ENCODE data around the gene QRSL1.
"Not testable (repeated sequence)": the region's sequence is repeated elsewhere in the genome, so short reads cannot be mapped to it uniquely, and the experiment has no call there.

Gene QRSL1

GRCh38 chr6:106688177-106688951, 59.0 kb downstream of the QRSL1 start:
- no peak for DNase-seq

DNA sequence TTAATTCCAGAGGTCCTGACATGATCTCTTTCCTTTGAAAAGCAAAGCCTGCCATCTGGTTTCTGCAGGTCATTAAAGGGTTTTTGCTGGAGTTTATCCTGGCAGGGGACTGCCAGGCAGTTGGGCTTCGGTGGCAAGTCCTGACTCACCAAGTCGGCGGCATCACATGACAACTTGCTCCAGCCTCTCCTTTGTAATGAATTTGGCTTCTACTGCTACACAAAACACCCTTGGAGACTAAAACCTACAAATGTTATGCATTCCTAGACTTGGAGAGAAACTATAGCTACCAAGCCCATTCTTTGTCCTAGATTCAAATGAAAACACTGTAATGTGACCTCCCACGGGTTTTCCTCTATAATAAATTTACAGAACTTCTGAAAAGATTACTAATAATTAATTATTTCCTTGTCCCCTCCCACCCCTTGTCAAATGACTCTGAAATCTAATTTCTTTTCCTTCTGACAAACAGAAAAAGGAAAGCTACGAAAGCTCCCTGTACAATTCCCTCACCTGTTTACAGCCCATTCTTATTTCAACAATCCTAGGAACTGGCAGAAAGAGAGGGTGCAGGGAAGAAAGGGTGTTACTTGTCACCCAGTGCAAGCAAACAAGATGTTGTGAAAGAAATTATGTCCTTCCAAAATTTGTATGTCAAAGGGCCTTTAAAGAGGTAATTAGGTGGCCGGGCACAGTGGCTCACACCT, 62.9 kb downstream of the QRSL1 start:
- DNase-seq, result no peak

- DNase-seq, result no peak
Measured at GRCh38 chr6:106692819-106693208, 63.4 kb downstream of the QRSL1 start.

GRCh38 chr6:106693418-106693817, 64.0 kb downstream of the QRSL1 start:
- DNase-seq, result no peak

DNA sequence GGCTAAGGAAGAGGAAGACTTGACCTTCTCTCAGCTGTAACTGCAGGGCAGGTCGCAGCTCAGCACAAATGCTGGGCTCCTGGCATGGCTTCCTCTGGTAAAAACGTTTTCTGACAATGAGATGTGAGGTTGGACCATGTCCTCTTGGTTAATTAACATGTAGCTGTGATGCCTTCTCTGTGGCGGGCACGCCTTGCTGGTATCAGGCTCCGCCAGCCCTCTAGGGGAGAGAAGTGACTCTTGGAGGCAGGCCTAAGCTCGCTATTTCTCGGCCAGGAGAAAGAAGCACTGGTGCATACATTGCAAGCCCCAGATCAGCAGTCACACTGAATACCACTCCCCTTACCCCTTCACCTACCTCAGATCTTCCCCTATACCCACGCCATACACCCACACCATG, 65.0 kb downstream of the QRSL1 start:
- DNase-seq, result no peak

DNA sequence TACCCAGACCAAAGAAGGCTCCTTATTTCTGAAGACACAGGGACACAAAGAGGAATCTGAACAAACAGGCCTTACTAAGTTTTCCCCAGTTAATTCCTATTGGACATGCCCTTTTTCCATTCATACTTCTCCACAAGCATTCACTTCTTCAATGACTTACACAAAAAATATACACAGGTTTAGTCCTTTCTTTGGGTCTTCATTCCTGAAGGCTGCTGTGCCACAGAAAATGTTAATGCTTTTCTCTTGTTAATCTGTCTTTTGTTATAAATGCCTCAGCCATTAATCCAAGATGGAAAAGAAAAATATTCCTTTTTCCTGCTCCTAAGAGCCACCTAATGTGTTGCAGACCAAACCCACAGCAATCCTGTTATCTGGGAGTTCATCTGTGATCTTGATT, 71.2 kb downstream of the QRSL1 start:
- DNase-seq, result no peak

- DNase-seq, result not testable (repeated sequence)
Measured at GRCh38 chr6:106701201-106701600, 71.8 kb downstream of the QRSL1 start.

- no peak for DNase-seq
Measured at GRCh38 chr6:106702046-106702445, 72.7 kb downstream of the QRSL1 start.

GRCh38 chr6:106702451-106703110, 73.2 kb downstream of the QRSL1 start:
- no peak for DNase-seq

GRCh38 chr6:106704327-106704726, 74.9 kb downstream of the QRSL1 start:
- DNase-seq, result no peak

DNA sequence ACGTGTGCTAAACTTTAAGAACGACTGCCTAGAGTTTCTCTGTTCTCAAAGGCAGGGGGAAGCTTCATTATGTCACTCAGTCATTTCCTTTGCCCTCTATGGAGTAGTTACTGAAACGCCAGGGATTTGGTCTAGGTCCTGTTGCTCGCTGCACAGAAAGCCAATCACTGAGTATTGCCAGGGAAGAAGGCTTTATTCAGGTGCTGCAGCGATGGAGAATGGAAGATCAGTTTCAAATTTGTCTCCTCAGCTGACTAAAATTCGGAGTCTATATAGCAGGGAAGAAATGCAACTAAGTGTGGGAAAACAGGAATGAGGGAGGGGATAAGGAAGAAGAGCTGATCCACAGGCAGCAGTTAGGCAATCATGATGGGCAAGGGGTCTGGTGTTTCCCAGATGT, 75.8 kb downstream of the QRSL1 start:
- no peak for DNase-seq

- DNase-seq, result no peak
Measured at GRCh38 chr6:106710580-106710979, 81.2 kb downstream of the QRSL1 start.

- DNase-seq, result no peak
Measured at GRCh38 chr6:106714281-106714680, 84.9 kb downstream of the QRSL1 start.

GRCh38 chr6:106715922-106716321, 86.5 kb downstream of the QRSL1 start:
- no peak for DNase-seq

- no peak for DNase-seq
Measured at GRCh38 chr6:106716966-106717365, 87.6 kb downstream of the QRSL1 start.

All from activated naive CD4-positive, alpha-beta T cell treated with Interleukin-2 at 50 U/mL for 16 hours (primary cell).